GM19023 (cell line): ENCODE data around the gene ZDHHC11B.
"Not testable (repeated sequence)": the region's sequence is repeated elsewhere in the genome, so short reads cannot be mapped to it uniquely, and the experiment has no call there.

Experiments
- ATAC-seq: cut with Tn5 transposase; IDR thresholded peaks from one replicate; pipeline ENCODE4 v1.9.1; 2021; ENCODE audit warnings: mild to moderate bottlenecking, moderate library complexity; ENCODE audit not compliant: unreplicated experiment

Gene ZDHHC11B

GRCh38 chr5:770585-770984 lies 13.9 kb downstream of the ZDHHC11B start:
- not testable (repeated sequence) for ATAC-seq

- not testable (repeated sequence) for ATAC-seq
Observed at GRCh38 chr5:769485-770145, 14.9 kb downstream of the ZDHHC11B start.

GRCh38 chr5:766666-767431 lies 17.7 kb downstream of the ZDHHC11B start:
- ATAC-seq = no peak

GRCh38 chr5:765948-766631 lies 18.4 kb downstream of the ZDHHC11B start:
- no peak for ATAC-seq

DNA sequence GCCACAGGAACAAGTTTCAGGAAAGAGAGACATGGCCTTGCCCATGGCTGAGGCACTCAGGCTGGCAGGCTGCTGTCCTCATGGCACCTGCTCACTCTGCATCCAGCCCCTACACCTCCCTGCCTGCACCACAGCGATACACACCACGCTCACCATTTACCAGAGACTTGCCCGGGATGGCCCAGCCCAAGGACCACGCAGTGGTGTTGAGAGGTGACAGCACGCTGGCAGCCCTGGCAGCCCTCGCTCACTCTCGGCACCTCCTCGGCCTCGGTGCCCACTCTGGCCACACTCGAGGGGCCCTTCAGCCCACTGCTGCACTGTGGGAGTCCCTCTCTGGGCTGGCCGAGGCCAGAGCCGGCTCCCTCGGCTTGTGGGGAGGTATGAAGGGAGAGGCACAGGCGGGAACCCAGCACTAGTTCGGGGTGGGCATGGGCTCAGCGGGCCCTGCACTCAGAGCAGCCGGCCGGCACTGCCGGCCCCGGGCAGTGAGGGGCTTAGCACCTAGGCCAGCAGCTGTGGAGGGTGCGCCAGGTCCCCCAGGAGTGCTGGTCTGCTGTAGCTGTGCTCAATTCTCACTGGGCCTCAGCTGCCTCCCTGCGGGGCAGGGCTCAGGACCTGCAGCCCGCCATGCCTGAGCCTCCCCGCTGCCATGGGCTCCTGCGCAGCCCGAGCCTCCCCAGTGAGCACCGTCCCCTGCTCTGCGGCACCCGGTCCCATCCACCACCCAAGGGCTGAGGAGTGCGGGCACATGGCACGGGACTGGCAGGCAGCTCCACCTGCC lies 20.3 kb downstream of the ZDHHC11B start:
- no peak for ATAC-seq

GRCh38 chr5:763397-763796 lies 21.1 kb downstream of the ZDHHC11B start:
- no peak for ATAC-seq

DNA sequence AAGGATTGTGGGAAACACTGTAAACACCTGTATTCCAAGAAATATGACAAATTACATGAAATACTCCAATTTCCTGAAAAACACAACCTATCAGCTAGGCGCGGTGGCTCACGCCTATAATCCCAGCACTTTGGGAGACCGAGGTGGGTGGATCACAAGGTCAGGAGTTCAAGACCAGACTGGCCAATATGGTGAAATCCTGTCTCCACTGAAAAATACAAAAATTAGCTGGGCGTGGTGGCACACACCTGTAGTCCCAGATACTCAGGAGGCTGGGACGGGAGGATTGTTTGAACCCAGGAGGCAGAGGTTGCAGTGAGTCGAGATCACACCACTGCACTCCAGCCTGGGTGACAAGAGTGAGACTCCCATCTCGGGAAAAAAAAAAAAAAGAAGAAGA lies 21.5 kb downstream of the ZDHHC11B start:
- ATAC-seq = not testable (repeated sequence)

- no peak for ATAC-seq
Observed at GRCh38 chr5:761854-762710, 22.4 kb downstream of the ZDHHC11B start.

DNA sequence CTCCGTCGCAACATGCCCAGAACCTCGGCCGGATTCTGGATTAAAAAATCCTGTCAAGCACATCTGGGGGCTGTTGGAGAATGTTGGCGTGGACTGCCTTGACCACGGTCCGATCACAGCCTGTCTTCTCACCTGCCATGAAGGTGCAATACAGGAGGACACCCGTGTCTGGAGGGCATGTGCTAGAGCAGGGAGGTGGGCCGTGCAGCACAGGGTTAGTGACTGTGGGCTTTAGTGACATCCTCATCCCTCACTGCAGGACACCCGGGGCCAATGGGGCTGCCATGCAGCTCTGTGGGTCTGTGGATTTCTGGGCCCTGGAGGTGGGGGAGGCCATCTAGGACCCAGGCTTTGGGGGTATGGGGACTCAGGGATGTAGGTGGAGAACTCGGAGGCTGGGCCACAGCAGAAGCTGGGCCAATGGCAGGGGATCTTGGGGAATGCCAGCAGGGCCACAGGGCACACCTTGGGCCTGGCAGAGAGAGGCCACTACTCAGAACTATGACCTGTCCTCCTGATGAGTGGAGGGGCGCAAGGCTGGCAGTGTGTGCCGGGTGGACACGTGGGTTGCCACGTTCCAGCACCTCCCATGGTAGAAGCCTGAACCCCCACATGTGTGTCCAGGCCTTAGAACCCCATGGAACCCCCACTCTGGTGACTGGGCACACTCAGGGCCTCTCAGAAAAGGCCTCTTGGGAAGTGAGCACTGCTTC lies 23.3 kb downstream of the ZDHHC11B start:
- ATAC-seq = no peak

- no peak for ATAC-seq
Observed at GRCh38 chr5:760363-761058, 24.0 kb downstream of the ZDHHC11B start.

GRCh38 chr5:759781-760362 lies 24.7 kb downstream of the ZDHHC11B start:
- ATAC-seq = no peak

- no peak for ATAC-seq
Observed at GRCh38 chr5:759111-759751, 25.3 kb downstream of the ZDHHC11B start.

- ATAC-seq = no peak
Observed at GRCh38 chr5:758698-759053, 25.9 kb downstream of the ZDHHC11B start.

GRCh38 chr5:757931-758697 lies 26.4 kb downstream of the ZDHHC11B start:
- no peak for ATAC-seq

DNA sequence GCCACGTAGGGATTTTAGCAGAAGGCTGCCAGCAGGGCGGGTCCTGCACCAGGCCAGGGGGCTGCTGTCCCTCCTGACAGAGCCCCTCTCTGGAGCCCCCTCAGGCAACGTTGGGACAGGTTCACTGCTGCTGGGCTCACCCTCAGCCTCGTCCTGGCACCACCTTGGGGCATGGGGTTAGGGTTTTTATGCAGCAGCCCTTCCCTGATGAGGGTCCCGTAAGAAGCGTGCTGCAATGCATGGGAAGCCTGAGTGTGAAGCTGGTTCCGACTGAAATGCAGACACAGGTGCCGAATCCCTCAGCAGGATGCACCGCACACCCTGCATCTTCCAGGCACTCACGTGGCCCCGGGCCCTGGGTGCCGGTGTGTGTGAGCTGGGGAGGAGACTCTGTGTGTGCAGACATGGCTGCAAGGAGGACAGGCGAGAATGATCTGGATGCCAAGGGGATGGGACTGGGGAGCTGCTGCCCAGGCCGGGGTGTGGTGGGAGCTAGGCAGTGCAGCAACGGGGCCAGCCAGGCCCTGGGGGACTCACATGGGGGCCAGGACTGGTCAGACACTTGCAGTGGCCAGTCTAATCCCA lies 27.1 kb downstream of the ZDHHC11B start:
- ATAC-seq = no peak

- no peak for ATAC-seq
Observed at GRCh38 chr5:756865-757345, 27.6 kb downstream of the ZDHHC11B start.

DNA sequence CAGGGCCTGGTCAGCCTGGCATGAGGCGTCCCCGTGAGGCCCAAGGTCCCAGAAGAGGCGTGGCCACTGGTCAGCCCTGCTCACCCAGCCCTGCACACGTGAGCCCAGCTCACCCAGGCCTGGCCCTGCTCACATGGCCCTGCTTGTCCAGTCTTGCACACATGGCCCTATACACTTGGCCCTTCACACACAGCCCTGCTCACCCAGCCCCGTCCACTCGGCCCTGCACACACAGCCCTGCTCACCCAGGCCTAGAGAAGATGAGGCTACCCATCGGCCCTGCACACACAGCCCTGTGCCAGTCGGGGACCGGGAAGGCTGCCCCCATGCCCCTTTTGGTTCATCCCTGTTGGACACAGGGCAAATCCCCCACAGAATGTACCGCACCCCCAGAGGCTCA lies 28.4 kb downstream of the ZDHHC11B start:
- ATAC-seq = no peak
